SH-SY5Y (cell line): ENCODE measurements around the gene GADD45GIP1.

Experiments
- GATA2 ChIP-seq: IDR thresholded peaks from 2 replicates; pipeline ENCODE4 v1.6.1; 2011; ENCODE audit warnings: mild to moderate bottlenecking, low read depth, low read length
- GATA3 ChIP-seq: IDR thresholded peaks from 2 replicates; pipeline ENCODE4 v1.6.1; 2011; ENCODE audit warnings: low read depth, mild to moderate bottlenecking, low read length, moderate library complexity

DNA sequence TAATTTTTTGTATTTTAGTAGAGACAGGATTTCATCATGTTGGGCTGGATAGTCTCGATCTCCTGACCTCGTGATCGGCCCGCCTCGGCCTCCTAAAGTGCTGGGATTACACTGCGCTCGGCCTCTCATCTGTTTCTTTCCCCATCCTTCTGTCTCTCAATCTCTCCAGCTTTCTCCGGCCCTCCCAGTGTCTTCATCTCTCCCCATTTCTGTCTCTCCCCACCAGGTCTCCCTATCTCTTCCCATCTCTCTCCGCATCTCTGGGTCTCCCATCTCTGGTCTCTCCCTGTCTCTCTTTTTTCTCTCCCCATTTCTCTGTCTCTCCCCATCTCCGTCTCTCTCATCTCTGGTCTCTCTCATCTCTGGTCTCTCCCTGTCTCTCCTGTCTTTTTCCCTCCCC, 26.1 kb upstream of the GADD45GIP1 start:
- TF ChIP-seq GATA2 (no peak), GATA3 (no peak)
